Brain microvascular endothelial cell (primary cell): ENCODE results near the gene PBX1.

Experiments
- DNase-seq: peaks from one replicate; pipeline ENCODE4 v3.0.0-alpha.2; 2020
- H3K27ac ChIP-seq: fragments of 250-450 bp; sonication (Bioruptor Pico); 2 replicates; pipeline ENCODE4 v1.5.1; 2020; ENCODE audit warnings: mild to moderate bottlenecking, moderate library complexity
- H3K27me3 ChIP-seq: fragments of 250-450 bp; sonication (Bioruptor Pico); replicated peaks from 2 replicates; pipeline ENCODE4 v1.5.1; 2020; ENCODE audit warnings: mild to moderate bottlenecking
- H3K36me3 ChIP-seq: fragments of 250-450 bp; sonication (Bioruptor Pico); replicated peaks from 2 replicates; pipeline ENCODE4 v1.5.1; 2020; ENCODE audit warnings: mild to moderate bottlenecking
- H3K4me3 ChIP-seq: 2 replicates; pipeline ENCODE4 v1.5.1; 2011; ENCODE audit warnings: low read depth, mild to moderate bottlenecking, control low read depth, low read length, moderate library complexity
- in situ Hi-C: cut with HindIII; loops from 2 replicates; pipeline ENCODE4 v1.10.0; 2017; ENCODE audit warnings: low sequenced_read_pairs, low pct_ligation_motif_present
- TF ChIP-seq, protein P1 (sequence below): IDR thresholded peaks from 2 replicates; pipeline ENCODE4 v1.5.1; 2011; ENCODE audit warnings: low read depth, mild to moderate bottlenecking, moderate library complexity, low read length, control low read depth, inconsistent platforms; ENCODE audit errors: missing control alignments

The PBX1 gene

DNA sequence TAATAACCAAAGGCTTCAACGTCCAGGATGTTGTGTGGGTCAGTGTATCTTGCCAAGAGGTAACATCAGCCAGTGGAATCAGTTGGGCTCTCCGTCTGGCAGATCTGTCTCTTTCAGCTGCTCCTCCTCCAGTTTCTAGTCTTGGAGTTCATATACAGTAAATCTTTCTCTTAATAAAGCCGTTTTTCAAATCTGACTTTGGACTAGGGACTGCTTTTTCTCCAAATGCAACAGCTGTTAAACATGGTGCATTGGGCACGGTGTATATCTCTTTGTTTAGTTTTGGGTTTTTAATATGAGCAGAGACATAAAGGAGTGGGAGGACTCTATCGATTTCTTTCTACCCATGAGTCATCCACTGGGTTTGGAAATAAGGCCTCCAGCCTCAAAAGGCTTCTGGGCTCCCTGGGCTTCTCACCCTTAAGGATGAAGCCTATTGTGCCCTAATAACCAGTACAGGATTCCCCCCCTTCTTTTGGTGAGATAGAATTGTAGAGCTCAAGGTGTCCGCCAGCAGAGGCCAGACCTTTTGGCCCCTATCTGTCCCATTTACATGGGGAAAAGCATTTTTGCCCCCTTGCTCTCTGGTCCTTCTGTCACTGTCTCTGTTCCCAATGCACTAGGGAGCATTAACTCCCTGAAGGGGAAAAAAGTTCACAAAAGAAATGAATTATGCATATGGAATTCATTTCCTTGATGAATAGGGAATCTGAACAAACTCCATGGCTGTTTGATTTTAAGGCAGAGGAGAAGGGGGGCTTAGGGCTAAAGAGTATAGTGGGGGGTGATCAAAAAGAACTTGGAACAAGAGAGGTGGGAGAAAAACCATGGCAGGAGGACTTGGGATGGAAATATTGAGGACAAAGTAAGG is 86.0 kb downstream of the PBX1 start:
- TF ChIP-seq, protein P1, sequence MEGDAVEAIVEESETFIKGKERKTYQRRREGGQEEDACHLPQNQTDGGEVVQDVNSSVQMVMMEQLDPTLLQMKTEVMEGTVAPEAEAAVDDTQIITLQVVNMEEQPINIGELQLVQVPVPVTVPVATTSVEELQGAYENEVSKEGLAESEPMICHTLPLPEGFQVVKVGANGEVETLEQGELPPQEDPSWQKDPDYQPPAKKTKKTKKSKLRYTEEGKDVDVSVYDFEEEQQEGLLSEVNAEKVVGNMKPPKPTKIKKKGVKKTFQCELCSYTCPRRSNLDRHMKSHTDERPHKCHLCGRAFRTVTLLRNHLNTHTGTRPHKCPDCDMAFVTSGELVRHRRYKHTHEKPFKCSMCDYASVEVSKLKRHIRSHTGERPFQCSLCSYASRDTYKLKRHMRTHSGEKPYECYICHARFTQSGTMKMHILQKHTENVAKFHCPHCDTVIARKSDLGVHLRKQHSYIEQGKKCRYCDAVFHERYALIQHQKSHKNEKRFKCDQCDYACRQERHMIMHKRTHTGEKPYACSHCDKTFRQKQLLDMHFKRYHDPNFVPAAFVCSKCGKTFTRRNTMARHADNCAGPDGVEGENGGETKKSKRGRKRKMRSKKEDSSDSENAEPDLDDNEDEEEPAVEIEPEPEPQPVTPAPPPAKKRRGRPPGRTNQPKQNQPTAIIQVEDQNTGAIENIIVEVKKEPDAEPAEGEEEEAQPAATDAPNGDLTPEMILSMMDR: no peak
- in situ Hi-C loops: loop anchor here (25.0 kb wide), 1 partner anchor 142 kb away; no protein-coding TSS in a partner anchor
- DNase-seq: peak; percentile 38
- H3K27ac ChIP-seq: no peak overlapping the region
- no peaks in the 10 kb centered on the region for H3K36me3 ChIP-seq
- H3K27me3 ChIP-seq: no peaks in the 10 kb centered on the region
- no peak overlapping the region for H3K4me3 ChIP-seq

DNA sequence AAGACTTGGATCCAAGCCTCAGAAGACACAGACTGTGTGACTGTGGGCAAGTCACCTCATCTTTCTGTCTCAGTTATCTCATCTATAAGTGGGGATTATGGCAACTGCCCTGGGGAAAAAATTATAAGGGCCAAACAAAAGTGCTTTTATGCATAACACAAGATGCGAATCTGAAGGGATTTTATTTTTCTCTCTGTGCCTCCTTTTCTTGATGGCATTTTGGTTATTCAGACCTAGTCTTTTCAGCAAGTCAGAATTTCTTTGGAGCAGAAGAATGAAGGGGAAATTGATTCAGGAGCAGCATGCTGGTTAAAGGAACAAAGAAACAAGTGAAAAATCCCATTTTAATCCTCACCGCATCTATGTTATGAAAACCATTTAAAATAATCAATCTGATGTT is 86.9 kb downstream of the PBX1 start:
- DNase-seq: no peak
- no peak overlapping the region for H3K27ac ChIP-seq

DNA sequence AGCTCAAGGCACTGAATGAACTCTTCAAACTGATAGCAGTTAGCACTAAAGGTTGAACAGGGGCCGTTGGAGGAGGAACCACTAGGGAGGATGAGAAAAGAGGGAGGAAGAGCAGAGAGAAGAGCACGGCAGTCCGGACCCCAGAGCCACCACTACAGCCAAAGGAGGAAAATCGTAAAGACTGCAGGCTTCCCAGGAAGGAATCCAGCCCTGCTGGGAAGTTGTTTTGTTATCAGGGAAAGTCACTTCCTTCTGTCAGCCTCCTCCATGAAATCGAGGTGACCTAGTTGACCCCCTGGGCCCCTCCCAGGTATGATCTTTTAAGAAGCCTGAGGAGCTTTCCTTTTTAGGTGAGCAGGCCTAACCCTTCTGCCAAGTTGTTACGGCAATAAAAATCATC is 88.2 kb downstream of the PBX1 start:
- in situ Hi-C loops: loop anchor here (25.0 kb wide), 1 partner anchor 140 kb away; no protein-coding TSS in a partner anchor

More for the DNA sequence above, 86.9 kb downstream of the PBX1 start:
- in situ Hi-C loops: loop anchor here (25.0 kb wide), 1 partner anchor 141 kb away; no protein-coding TSS in a partner anchor
- TF ChIP-seq, protein P1: no peak
- Histone ChIP-seq H3K27me3 (no peaks in the 10 kb centered on the region), H3K36me3 (no peaks in the 10 kb centered on the region), H3K4me3 (no peak overlapping the region)

DNA sequence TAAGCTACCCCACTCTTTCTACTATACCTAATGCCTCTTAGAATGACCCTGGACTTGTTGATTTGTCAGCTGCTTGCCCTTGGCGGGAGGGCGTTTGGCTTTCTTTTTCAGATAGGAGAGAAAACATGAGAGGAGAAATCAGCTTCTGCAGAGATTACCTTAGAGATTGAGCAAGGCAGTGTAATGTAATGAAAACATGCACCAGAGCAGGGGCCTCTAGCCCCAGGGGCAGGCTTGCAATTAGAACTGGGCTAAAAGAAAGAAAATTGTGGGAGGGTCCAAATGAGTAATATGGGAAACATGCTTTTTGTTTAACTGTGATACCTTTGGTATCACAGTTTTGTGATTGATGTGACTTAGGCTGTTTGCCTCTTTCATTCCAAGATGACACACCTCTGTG is 89.7 kb downstream of the PBX1 start:
- TF ChIP-seq, protein P1: no peak
- DNase-seq: no peak
- Histone ChIP-seq H3K27ac (no peak overlapping the region), H3K36me3 (no peaks in the 10 kb centered on the region), H3K4me3 (no peak overlapping the region), H3K27me3 (no peaks in the 10 kb centered on the region)
- in situ Hi-C loops: loop anchor here (25.0 kb wide), 1 partner anchor 139 kb away; no protein-coding TSS in a partner anchor

More for the DNA sequence above, 88.2 kb downstream of the PBX1 start:
- DNase-seq: no peak
- Histone ChIP-seq H3K27me3 (no peaks in the 10 kb centered on the region), H3K36me3 (no peaks in the 10 kb centered on the region), H3K4me3 (no peak overlapping the region), H3K27ac (no peak overlapping the region)
- TF ChIP-seq, protein P1: no peak

DNA sequence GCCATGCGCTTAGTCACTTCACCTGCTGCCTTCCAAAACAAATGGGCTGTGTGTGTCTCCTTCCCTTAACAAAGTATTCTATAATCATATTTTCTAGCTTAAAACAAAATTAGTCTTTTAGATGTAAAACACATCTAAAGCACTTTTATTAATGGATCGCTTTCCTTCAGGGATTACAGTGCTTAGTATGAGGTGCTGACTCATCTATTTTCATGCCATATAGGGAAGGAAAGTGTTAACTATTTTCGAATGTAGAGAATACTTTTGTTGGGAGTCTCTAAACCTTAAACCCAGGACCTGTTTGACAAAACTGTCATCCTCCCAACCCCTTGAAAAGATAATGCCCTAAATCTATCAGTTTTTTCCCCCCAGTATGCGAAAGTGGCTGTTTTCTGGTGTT is 90.2 kb downstream of the PBX1 start:
- no peak for DNase-seq
- Histone ChIP-seq H3K27ac (no peak overlapping the region), H3K4me3 (no peak overlapping the region), H3K36me3 (no peaks in the 10 kb centered on the region), H3K27me3 (no peaks in the 10 kb centered on the region)
- in situ Hi-C loops: loop anchor here (25.0 kb wide), 1 partner anchor 138 kb away; no protein-coding TSS in a partner anchor
- TF ChIP-seq, protein P1: no peak
